K562 (cell line): ENCODE data around the gene SMIM45.

Experiments used
- CHD1 ChIP-seq: fragments of 200-600 bp; sonication (generic); IDR thresholded peaks from one replicate; pipeline ENCODE4 v1.6.1; 2012; ENCODE audit warnings: mild to moderate bottlenecking, moderate library complexity, low read length, inconsistent platforms
- E2F3 ChIP-seq: fragments of 250-450 bp; sonication (Bioruptor Pico); IDR thresholded peaks from 2 replicates; pipeline ENCODE4 v1.4.0; 2020; ENCODE audit warnings: mild to moderate bottlenecking
- RBM39 ChIP-seq: fragments of 200-400 bp; formaldehyde crosslinking; optimal IDR thresholded peaks from 2 replicates; pipeline ENCODE3; 2018; ENCODE audit warnings: low read depth, low read length
- TF ChIP-seq, protein P1 (sequence below), 2 experiments: fragments of 450-650 bp; formaldehyde crosslinking in 1 of 2; IDR thresholded peaks; 2 replicates each; pipeline versions ENCODE4 v1.4.0 to v1.6.1; 2014 to 2020; ENCODE audit warnings: mild to moderate bottlenecking in 2 of 2, borderline replicate concordance in 1 of 2, low read depth in 1 of 2
- TF ChIP-seq, protein P2 (sequence below): fragments of 250-450 bp; sonication (Bioruptor Pico); IDR thresholded peaks from 2 replicates; pipeline ENCODE4 v1.8.0; 2022; ENCODE audit warnings: inconsistent platforms, mild to moderate bottlenecking, moderate library complexity, borderline replicate concordance

The SMIM45 gene

GRCh38 chr22:41991111-41991510 lies 39.2 kb downstream of the SMIM45 start (continued):
- TF ChIP-seq, protein P1, sequence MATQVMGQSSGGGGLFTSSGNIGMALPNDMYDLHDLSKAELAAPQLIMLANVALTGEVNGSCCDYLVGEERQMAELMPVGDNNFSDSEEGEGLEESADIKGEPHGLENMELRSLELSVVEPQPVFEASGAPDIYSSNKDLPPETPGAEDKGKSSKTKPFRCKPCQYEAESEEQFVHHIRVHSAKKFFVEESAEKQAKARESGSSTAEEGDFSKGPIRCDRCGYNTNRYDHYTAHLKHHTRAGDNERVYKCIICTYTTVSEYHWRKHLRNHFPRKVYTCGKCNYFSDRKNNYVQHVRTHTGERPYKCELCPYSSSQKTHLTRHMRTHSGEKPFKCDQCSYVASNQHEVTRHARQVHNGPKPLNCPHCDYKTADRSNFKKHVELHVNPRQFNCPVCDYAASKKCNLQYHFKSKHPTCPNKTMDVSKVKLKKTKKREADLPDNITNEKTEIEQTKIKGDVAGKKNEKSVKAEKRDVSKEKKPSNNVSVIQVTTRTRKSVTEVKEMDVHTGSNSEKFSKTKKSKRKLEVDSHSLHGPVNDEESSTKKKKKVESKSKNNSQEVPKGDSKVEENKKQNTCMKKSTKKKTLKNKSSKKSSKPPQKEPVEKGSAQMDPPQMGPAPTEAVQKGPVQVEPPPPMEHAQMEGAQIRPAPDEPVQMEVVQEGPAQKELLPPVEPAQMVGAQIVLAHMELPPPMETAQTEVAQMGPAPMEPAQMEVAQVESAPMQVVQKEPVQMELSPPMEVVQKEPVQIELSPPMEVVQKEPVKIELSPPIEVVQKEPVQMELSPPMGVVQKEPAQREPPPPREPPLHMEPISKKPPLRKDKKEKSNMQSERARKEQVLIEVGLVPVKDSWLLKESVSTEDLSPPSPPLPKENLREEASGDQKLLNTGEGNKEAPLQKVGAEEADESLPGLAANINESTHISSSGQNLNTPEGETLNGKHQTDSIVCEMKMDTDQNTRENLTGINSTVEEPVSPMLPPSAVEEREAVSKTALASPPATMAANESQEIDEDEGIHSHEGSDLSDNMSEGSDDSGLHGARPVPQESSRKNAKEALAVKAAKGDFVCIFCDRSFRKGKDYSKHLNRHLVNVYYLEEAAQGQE (IDR thresholded peaks at IDR 0.05; ENCODE audit: borderline replicate concordance) = no peak
- TF ChIP-seq, protein P1 (CRISPR knock-in tag; IDR thresholded peaks at IDR 0.05; ENCODE audit: low read depth) = no peak
- TF ChIP-seq, protein P2, sequence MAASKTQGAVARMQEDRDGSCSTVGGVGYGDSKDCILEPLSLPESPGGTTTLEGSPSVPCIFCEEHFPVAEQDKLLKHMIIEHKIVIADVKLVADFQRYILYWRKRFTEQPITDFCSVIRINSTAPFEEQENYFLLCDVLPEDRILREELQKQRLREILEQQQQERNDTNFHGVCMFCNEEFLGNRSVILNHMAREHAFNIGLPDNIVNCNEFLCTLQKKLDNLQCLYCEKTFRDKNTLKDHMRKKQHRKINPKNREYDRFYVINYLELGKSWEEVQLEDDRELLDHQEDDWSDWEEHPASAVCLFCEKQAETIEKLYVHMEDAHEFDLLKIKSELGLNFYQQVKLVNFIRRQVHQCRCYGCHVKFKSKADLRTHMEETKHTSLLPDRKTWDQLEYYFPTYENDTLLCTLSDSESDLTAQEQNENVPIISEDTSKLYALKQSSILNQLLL (CRISPR knock-in tag) = no peak
- TF ChIP-seq E2F3 (CRISPR knock-in tag) = no peak
- TF ChIP-seq CHD1 = no peak
- TF ChIP-seq RBM39 = no peak
